CD14-positive monocyte (primary cell): ENCODE results near the gene GGTA1. TPM values are rescaled to one million over a fixed set of nuclear protein-coding genes. Genes with fewer than 3 reads are reported as not detected.

ENCODE experiments used
- DNase-seq, 3 donors: peaks; one replicate each; pipeline ENCODE4 v3.0.0-alpha.2; 2011 to 2022
- H2AFZ ChIP-seq: 2 replicates; pipeline ENCODE4 v1.6.0; 2012; ENCODE audit warnings: mild to moderate bottlenecking, low read depth, low read length, inconsistent platforms; ENCODE audit not compliant: insufficient read depth, poor library complexity, severe bottlenecking
- H3K27ac ChIP-seq, 2 donors: 1 replicate in 1 of 2; 2 replicates in 1 of 2; pipeline ENCODE4 v1.5.1; 2012 to 2013; ENCODE audit warnings: low read length in 2 of 2, control low read depth in 1 of 2, inconsistent platforms in 1 of 2, low read depth in 1 of 2, mild to moderate bottlenecking in 1 of 2
- H3K27me3 ChIP-seq, 2 donors: one replicate each; pipeline versions ENCODE4 v1.6.0 to v1.6.1; 2011 to 2013; ENCODE audit warnings: low read length in 2 of 2; ENCODE audit not compliant: control insufficient read depth in 2 of 2, insufficient read depth in 2 of 2
- H3K36me3 ChIP-seq, 2 donors: replicated peaks in 1 of 2; 1 replicate in 1 of 2; 2 replicates in 1 of 2; pipeline versions ENCODE4 v1.5.1 to v1.6.1; 2012 to 2013; ENCODE audit warnings: low read length in 2 of 2, control low read depth in 1 of 2, inconsistent platforms in 1 of 2, mild to moderate bottlenecking in 1 of 2; ENCODE audit not compliant: insufficient read depth in 2 of 2, control insufficient read depth in 1 of 2
- H3K4me1 ChIP-seq, 2 donors: 1 replicate in 1 of 2; 2 replicates in 1 of 2; pipeline versions ENCODE4 v1.5.1 to v1.6.1; 2012 to 2013; ENCODE audit warnings: low read length in 2 of 2, control low read depth in 1 of 2, inconsistent platforms in 1 of 2, mild to moderate bottlenecking in 1 of 2, moderate library complexity in 1 of 2; ENCODE audit not compliant: insufficient read depth in 2 of 2, control insufficient read depth in 1 of 2
- H3K4me2 ChIP-seq: replicated peaks from 2 replicates; pipeline ENCODE3; 2012; ENCODE audit warnings: low read length, moderate library complexity, mild to moderate bottlenecking; ENCODE audit not compliant: poor library complexity, severe bottlenecking; ENCODE audit errors: extremely low read depth
- H3K4me3 ChIP-seq, 3 experiments: fragments of 200-600 bp in 1 of 3; sonication (generic) in 1 of 3; replicated peaks in 1 of 3; 1 replicate in 2 of 3; 2 replicates in 1 of 3; pipeline ENCODE4 v1.5.1; 2011 to 2013; ENCODE audit warnings: low read length in 3 of 3, mild to moderate bottlenecking in 3 of 3, control low read depth in 2 of 3, low read depth in 2 of 3, inconsistent platforms in 1 of 3, moderate library complexity in 1 of 3
- H3K79me2 ChIP-seq: 2 replicates; pipeline ENCODE4 v1.6.0; 2012; ENCODE audit warnings: mild to moderate bottlenecking, control low read depth, inconsistent platforms, low read length, moderate library complexity; ENCODE audit not compliant: insufficient read depth
- H3K9ac ChIP-seq: 2 replicates; pipeline ENCODE4 v1.6.0; 2017; ENCODE audit warnings: low read length, mild to moderate bottlenecking; ENCODE audit not compliant: insufficient read depth, poor library complexity, severe bottlenecking
- H3K9me3 ChIP-seq, 2 donors: replicated peaks in 1 of 2; 1 replicate in 1 of 2; 2 replicates in 1 of 2; pipeline versions ENCODE4 v1.5.1 to v1.6.1; 2012 to 2013; ENCODE audit warnings: low read length in 2 of 2, control low read depth in 1 of 2; ENCODE audit not compliant: control insufficient read depth in 1 of 2, insufficient read depth in 1 of 2
- H4K20me1 ChIP-seq: 2 replicates; pipeline ENCODE4 v1.6.0; 2012; ENCODE audit warnings: mild to moderate bottlenecking, low read length, control low read depth, moderate library complexity; ENCODE audit not compliant: insufficient read depth
- H3K27ac Mint-ChIP-seq, 7 donors: one replicate each; pipeline ENCODE4 v1.8.0; 2020; ENCODE audit warnings: mild to moderate bottlenecking in 7 of 7, mixed read lengths in 7 of 7, moderate library complexity in 6 of 7, inconsistent platforms in 2 of 7
- H3K27me3 Mint-ChIP-seq, 3 donors: one replicate each; pipeline ENCODE4 v1.8.0; 2021 to 2022; ENCODE audit warnings: low read depth in 3 of 3, mild to moderate bottlenecking in 3 of 3, mixed read lengths in 3 of 3, moderate library complexity in 3 of 3, inconsistent platforms in 1 of 3
- H3K36me3 Mint-ChIP-seq, 2 donors: one replicate each; pipeline ENCODE4 v1.8.0; 2020; ENCODE audit warnings: mixed read lengths in 2 of 2, inconsistent platforms in 1 of 2, mild to moderate bottlenecking in 1 of 2
- H3K4me1 Mint-ChIP-seq: one replicate; pipeline ENCODE4 v1.8.0; 2020; ENCODE audit warnings: mild to moderate bottlenecking, mixed read lengths
- H3K4me3 Mint-ChIP-seq, 2 donors: one replicate each; pipeline ENCODE4 v1.8.0; 2020; ENCODE audit warnings: mild to moderate bottlenecking in 2 of 2, mixed read lengths in 2 of 2, moderate library complexity in 1 of 2
- H3K9me3 Mint-ChIP-seq, 7 donors: one replicate each; pipeline ENCODE4 v1.8.0; 2020 to 2022; ENCODE audit warnings: mixed read lengths in 7 of 7, mild to moderate bottlenecking in 6 of 7, moderate library complexity in 6 of 7, inconsistent platforms in 2 of 7
- WGBS: methylation state at CpG from one replicate; pipeline ENCODE4 v1.1.5; 2013; ENCODE audit warnings: missing lambda C conversion rate; ENCODE audit not compliant: insufficient coverage; 5-methylcytosine and 5-hydroxymethylcytosine counted together
- intact Hi-C, 2 donors: fragments of 100-400 bp; cut with micrococcal nuclease; formaldehyde crosslinking; loops; one replicate each; pipeline versions ENCODE4 v1.15.0 to v1.15.1; 2023
- polyA plus RNA-seq, 3 donors: library from polyadenylated mRNA; depleted of rRNA in 1 of 3; unstranded in 2 of 3; stranded (reverse) in 1 of 3; fragments of 300-500 nt in 2 of 3; fragments of >200 nt in 1 of 3; fragmentation: Illumina TruSeq in 2 of 3; gene quantifications; 1 replicate in 2 of 3; 2 replicates in 1 of 3; pipeline ENCODE4 v1.2.3, GENCODE V29; 2012 to 2021
- TF ChIP-seq, protein P1 (sequence below): fragments of 200-600 bp; IDR thresholded peaks from one replicate; pipeline ENCODE4 v1.8.0; 2022; ENCODE audit warnings: antibody characterized with exemption, mild to moderate bottlenecking

The GGTA1 gene
- polyA plus RNA-seq, 3 donors, result 10.9 to 35.6 (median 15.4) TPM

DNA sequence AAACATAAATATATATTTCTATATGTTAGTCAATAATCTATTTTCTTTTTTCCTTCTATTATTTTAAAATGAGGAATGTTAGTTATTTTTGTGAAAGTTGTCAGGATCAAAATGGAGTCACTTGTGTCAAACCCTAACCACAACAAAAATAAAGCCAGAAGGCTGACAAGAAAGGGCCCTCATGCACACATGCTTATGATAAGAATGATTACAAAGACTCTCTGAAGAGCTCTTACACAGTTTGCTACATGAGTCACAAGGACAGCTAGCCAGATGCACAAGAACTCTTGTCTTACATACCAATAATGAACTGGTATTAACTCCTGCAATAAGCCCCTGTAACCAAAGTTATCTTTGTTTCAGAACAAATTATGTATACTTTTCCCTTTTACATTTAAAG lies 64.7 kb downstream of the GGTA1 start:
- H3K27me3 ChIP-seq, result peaks cover 3 to 8% of the 10 kb centered on the region in 2 donors
- no peaks in the 10 kb centered on the region for H3K4me1 ChIP-seq
- no peak overlapping the region for H3K4me2 ChIP-seq
- Mint-ChIP-seq H3K9me3 (peaks cover 0 to 4% (median 2%) of the 10 kb centered on the region in 7 donors), H3K4me1 (no peaks in the 10 kb centered on the region), H3K27ac (no peak overlapping the region), H3K27me3 (peaks cover 0 to 2% (median 0%) of the 10 kb centered on the region in 3 donors), H3K36me3 (no peaks in the 10 kb centered on the region), H3K4me3 (no peak overlapping the region)
- no peak for DNase-seq
- H3K9me3 ChIP-seq, result no peaks in the 10 kb centered on the region
- TF ChIP-seq, protein P1, sequence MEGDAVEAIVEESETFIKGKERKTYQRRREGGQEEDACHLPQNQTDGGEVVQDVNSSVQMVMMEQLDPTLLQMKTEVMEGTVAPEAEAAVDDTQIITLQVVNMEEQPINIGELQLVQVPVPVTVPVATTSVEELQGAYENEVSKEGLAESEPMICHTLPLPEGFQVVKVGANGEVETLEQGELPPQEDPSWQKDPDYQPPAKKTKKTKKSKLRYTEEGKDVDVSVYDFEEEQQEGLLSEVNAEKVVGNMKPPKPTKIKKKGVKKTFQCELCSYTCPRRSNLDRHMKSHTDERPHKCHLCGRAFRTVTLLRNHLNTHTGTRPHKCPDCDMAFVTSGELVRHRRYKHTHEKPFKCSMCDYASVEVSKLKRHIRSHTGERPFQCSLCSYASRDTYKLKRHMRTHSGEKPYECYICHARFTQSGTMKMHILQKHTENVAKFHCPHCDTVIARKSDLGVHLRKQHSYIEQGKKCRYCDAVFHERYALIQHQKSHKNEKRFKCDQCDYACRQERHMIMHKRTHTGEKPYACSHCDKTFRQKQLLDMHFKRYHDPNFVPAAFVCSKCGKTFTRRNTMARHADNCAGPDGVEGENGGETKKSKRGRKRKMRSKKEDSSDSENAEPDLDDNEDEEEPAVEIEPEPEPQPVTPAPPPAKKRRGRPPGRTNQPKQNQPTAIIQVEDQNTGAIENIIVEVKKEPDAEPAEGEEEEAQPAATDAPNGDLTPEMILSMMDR, result no peak
- H3K9ac ChIP-seq, result no peak overlapping the region
- H3K36me3 ChIP-seq, result no peaks in the 10 kb centered on the region
- no peaks in the 10 kb centered on the region for H3K79me2 ChIP-seq
- intact Hi-C loops, result no loop called here
- H3K4me3 ChIP-seq, result no peak overlapping the region
- no peak overlapping the region for H3K27ac ChIP-seq
- no peaks in the 10 kb centered on the region for H4K20me1 ChIP-seq
- no peak overlapping the region for H2AFZ ChIP-seq

DNA sequence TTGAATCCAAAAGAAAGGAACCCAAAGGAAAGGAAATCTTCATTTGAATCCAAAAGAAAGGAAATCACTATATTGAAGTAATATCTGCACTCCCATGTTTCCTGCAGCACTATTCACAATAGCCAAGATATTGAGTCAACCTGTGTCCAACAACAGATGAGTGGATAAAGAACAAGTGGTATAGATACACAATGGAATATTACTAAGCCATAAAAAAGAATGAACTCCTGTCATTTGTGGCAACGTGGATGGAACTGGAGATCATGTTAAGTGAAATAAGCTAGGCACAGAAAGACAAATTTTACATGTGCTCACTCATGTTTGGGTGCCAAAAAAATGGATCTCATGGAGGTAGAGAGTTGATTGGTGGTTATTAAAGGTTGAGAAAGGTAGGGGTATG lies 71.7 kb downstream of the GGTA1 start:
- Mint-ChIP-seq H3K4me1 (no peaks in the 10 kb centered on the region), H3K9me3 (peaks cover 0 to 4% (median 0%) of the 10 kb centered on the region in 7 donors), H3K27me3 (peaks cover 0 to 4% (median 0%) of the 10 kb centered on the region in 3 donors), H3K4me3 (no peak overlapping the region), H3K36me3 (no peaks in the 10 kb centered on the region), H3K27ac (no peak overlapping the region)
- H3K9me3 ChIP-seq, result no peaks in the 10 kb centered on the region
- no peaks in the 10 kb centered on the region for H4K20me1 ChIP-seq
- H3K4me1 ChIP-seq, result no peaks in the 10 kb centered on the region
- WGBS, result no CpG with 5 or more reads among the region's 1 CpG
- no peak overlapping the region for H3K27ac ChIP-seq
- H3K36me3 ChIP-seq, result no peaks in the 10 kb centered on the region
- H2AFZ ChIP-seq, result no peak overlapping the region
- no peak for DNase-seq
- no peak overlapping the region for H3K4me2 ChIP-seq
- H3K27me3 ChIP-seq, result no peaks in the 10 kb centered on the region
- intact Hi-C loops, result no loop called here
- H3K79me2 ChIP-seq, result no peaks in the 10 kb centered on the region
- TF ChIP-seq, protein P1, result no peak
- H3K4me3 ChIP-seq, result no peak overlapping the region
- no peak overlapping the region for H3K9ac ChIP-seq
